ENCODE measurements around the gene ABHD14A.

DNA sequence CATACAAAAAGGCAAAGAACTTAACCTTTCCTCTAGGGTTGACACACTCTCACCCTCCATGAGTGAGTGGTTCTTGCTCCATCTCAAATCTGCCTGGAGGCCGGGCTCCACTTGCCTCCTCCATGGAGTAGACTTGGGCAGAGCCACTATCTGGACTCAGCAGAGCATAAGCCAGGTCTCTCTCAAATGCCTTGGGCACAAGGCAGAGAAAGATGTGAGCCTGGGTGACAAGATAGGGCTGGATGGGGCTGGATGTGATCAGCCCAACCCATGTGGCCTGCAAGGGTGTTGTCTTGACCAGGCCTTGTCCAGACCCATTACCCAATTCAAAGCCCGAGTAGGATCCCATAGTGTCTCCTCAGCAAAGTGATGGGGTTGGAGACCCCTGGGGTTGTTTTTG is 25.0 kb downstream of the ABHD14A start:
- no peak for TF ChIP-seq POLR2A (IDR thresholded peaks at IDR 0.05)
- TF ChIP-seq, protein P1, sequence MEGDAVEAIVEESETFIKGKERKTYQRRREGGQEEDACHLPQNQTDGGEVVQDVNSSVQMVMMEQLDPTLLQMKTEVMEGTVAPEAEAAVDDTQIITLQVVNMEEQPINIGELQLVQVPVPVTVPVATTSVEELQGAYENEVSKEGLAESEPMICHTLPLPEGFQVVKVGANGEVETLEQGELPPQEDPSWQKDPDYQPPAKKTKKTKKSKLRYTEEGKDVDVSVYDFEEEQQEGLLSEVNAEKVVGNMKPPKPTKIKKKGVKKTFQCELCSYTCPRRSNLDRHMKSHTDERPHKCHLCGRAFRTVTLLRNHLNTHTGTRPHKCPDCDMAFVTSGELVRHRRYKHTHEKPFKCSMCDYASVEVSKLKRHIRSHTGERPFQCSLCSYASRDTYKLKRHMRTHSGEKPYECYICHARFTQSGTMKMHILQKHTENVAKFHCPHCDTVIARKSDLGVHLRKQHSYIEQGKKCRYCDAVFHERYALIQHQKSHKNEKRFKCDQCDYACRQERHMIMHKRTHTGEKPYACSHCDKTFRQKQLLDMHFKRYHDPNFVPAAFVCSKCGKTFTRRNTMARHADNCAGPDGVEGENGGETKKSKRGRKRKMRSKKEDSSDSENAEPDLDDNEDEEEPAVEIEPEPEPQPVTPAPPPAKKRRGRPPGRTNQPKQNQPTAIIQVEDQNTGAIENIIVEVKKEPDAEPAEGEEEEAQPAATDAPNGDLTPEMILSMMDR (IDR thresholded peaks at IDR 0.05): no peak

Data from tibial nerve (tissue), 3 donors.